ENCODE results near the gene GAS6.
"Not testable (repeated sequence)": the region's sequence is repeated elsewhere in the genome, so short reads cannot be mapped to it uniquely, and the experiment has no call there.

The GAS6 gene

DNA sequence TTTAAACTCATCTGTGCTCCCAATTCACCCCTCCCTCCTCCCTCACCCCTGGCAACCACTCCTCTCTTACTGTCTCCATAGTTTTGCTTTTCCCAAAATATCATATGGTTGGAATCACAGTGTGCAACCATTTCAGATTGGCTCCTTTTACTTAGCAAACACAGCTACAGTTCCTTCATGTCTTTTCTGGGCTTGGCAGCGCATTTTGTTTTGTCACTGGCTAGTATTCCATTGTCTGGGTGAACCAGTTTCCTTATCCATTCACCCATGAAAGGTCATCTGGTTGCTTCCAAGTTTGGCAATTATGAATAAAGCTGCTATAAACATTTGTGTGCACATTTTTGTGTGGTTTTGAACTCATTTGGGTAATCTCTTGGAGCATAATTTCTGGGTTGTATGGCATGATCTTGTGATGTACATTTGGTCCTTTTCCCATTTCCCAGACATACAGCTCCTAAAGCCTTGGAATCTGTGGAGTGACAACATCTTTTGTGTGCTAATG lies 23.9 kb upstream of the GAS6 start:
- peak; percentile 34 for DNase-seq

DNA sequence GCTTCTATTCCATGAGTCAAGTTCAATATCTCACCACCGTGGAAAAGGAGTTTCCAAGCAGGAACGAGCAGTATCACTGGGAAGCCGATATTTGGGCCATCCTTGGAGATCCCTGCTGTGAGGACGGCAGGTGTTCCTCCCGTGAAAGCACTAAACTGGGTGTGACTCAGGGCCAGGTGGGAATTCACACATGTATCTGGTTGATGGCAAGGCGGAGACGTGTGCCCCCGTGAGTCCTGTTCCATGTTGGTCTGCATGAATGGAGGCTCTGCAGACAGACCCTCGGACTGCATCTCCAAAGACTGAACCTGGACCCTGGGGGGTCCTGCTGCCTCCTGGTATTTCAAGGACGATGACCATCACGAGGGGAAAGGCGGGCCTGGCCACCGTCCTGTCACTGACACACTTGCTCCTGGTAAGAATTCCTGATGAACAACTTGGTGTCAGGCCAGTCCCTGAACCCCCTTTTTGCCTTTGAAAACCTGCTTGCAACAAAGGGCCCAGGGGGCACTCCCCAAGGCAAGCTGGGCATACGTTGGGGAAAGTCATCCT lies 22.8 kb upstream of the GAS6 start:
- peak; percentile 32 for DNase-seq

DNA sequence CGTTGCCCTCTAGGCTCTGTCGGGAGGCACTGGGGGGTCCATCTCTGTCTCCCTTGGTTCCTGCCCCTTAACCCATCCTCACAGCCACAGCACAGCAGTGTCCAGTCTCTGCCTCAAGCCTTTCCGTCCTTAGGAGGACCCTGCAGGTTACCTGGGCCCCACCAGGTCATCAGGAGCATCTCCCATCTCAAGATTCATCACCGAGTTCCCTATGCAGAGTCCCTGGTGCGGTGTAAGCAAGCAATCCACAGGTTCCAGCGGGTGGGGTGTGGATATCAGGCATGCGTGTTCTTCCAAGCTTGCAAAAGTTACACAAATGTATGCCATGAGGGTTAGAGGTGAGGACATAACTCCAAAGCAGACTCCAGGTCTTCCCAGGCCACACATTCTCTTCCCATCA lies 20.9 kb upstream of the GAS6 start:
- DNase-seq: no peak

DNA sequence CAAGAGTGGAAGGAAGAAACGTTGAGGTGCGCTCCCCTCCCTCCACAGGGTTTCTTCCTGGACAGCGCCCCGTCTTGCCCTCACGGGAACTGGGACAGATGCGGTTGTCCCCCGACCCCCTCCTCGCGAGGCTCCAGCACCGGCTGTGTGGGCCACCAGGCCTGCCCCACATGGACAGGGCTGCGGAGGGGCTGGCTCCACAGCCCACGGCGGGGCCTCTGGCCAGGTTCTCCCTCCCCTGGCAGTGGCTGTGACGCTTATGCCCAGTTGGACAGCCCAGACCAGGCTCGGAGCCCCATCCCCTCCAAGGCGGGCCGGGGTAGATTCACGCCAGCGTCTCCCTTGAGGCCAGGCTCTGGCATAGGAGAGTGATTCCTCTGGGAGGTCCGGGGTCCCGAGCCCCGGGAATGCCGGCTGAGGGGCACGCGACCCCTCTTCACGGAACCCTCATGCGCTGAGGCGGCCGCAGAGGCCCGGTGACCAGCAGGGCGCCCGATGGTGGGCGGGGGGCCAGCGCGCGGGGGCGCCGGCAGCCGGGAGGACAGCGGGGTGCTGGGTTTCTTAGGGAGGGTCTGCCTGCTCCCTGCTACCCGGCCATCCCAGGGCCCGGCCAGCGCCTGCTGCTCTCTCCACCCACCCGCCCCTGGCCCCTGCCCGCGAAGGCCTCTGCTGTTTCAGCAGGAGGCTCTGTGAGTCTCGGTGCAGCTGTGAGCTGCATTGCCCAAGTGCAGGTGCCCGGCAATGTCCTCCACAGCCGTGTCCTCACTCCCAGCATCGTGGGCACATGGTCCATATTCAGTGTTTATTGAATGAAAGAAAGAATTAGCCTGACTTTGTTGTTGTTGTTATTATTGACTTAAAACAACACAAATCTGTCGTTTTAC lies 20.3 kb upstream of the GAS6 start:
- peak; percentile 20 for DNase-seq

GRCh38 chr13:113883314-113883811 lies 19.5 kb upstream of the GAS6 start:
- DNase-seq: no peak

DNA sequence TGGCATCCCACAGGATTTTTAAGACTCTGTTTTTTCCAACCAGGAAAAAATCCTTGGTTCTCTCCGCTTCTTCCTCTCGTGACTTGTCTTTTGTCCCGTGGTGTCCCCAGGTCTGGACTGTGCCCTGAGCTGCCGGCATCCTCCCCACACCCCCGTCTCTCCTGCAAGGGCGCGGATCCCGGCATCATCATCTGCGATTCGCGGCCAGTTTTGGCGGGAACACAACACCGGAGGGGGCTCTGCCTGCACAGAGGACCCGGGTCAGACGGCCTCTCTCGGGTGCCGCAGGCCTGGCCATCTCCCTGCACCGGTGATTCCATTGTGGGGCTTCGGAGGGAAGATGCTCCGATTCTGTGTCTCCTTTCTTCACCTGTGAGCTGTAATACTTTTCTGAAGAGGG lies 18.8 kb upstream of the GAS6 start:
- DNase-seq: no peak

DNA sequence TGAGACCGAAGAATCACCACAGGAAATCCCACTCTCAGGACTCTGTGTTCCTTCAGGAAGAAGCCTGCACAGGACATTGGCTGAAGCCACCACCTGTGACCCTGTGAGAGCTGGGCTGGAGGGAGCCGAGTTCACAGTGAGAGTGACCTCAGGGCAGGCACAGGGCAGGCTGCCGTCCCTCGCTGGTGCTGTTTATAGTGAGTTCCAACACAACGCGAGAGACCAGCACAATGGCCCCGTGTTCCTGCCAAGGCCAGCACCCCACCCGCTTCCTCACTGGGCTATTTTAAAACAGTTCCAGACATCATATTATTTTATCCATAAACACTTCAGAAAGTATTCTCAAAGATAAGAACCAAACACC lies 18.4 kb upstream of the GAS6 start:
- no peak for DNase-seq

GRCh38 chr13:113881614-113882266 lies 17.9 kb upstream of the GAS6 start:
- no peak for DNase-seq

GRCh38 chr13:113880651-113881611 lies 17.1 kb upstream of the GAS6 start:
- no peak for DNase-seq

GRCh38 chr13:113879494-113880360 lies 15.9 kb upstream of the GAS6 start:
- DNase-seq: no peak

- no peak for DNase-seq
Measured at GRCh38 chr13:113879017-113879416, 15.1 kb upstream of the GAS6 start.

- peak; percentile 26 for DNase-seq
Measured at GRCh38 chr13:113877149-113877990, 13.5 kb upstream of the GAS6 start.

DNA sequence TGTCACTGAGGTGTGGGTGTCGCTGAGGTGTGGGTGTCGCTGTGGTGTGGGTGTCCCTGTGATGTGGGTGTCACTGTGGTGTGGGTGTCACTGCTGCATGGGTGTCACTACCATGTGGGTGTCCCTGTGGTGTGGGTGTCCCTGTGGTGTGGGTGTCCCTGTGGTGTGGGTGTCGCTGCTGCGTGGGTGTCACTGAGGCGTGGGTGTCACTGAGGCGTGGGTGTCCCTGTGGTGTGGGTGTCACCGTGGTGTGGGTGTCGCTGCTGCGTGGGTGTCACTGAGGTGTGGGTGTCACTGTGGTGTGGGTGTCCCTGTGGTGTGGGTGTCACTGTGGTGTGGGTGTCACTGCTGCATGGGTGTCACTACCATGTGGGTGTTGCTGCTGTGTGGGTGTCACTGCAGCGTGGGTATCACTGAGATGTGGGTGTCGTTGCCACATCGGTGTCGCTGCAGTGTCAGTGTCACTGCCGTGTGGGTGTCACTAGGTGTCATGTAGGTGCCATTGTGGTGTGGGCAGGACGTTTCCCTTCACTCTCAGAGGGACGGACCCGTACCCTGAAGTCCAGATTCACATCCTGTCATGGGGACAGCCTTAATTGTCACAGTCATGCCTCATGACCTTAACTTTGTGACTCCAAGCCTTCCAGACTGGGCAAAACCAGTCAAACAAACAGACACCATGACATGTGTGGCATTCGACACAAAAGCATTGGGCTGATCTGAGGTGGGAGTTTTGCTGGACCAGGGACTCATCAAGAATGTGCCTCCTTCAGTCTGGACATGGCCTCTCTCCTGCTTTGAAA lies 12.7 kb upstream of the GAS6 start:
- DNase-seq: peak; percentile 23

DNA sequence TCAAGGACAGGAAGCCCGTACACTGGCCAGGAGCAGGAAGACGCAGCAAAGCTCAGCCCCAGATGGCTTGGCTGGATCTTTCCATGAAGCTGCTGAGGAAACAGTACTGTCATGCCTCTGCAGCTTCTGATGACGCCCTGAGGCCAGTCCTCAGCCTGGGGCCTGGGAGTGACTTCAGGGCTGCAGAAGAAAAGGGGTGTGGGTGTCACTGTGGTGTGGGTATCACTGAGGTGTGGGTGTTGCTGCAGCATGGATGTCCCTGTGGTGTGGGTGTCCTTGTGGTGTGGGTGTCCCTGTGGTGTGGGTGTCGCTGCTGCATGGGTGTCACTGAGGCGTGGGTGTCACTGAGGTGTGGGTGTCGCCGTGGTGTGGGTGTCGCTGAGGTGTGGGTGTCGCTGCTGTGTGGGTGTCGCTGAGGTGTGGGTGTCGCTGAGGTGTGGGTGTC lies 12.0 kb upstream of the GAS6 start:
- no peak for DNase-seq

GRCh38 chr13:113875429-113875815 lies 11.5 kb upstream of the GAS6 start:
- DNase-seq: no peak

GRCh38 chr13:113874579-113875428 lies 10.9 kb upstream of the GAS6 start:
- DNase-seq: no peak

DNA sequence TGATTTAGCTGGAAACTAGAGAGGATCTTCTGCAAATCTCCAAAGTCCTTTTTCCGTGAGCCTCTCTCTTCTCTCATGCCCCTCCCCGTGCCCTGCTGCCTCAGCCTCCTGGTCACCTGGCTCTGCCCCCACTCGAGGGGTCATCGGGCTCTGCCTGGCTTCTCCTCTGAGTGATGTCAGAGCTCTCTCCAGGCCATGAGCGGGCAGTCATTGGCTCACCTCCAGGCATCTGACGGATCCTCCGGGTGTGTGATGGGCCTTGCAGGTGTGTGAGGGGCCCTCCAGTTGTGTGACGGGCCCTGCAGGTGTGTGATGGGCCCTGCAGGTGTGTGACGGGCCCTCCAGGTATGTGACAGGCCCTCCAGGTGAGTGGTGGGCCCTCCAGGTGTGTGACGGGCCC lies 10.3 kb upstream of the GAS6 start:
- no peak for DNase-seq

DNA sequence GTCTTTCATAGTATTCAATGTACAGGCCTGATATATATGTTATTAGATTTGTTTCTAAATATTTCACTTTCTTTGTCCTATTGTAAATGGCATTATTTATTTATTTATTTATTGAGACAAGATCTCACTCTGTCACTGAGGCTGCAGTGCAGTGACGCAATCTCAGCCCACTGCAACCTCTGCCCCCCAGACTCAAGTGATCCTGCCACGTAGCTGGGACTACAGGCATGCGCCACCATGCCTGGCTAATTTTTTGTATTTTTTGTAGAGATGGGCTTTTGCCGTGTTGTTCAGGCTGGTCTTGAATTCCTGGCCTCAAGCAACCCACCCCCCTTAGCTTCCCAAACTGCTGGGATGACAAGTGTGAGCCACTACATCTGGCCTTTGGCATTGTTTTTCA lies 5.4 kb upstream of the GAS6 start:
- DNase-seq: no peak

- not testable (repeated sequence) for DNase-seq
Measured at GRCh38 chr13:113867913-113868312, 4.0 kb upstream of the GAS6 start.
